ENCODE measurements around the gene MTF2.

DNA sequence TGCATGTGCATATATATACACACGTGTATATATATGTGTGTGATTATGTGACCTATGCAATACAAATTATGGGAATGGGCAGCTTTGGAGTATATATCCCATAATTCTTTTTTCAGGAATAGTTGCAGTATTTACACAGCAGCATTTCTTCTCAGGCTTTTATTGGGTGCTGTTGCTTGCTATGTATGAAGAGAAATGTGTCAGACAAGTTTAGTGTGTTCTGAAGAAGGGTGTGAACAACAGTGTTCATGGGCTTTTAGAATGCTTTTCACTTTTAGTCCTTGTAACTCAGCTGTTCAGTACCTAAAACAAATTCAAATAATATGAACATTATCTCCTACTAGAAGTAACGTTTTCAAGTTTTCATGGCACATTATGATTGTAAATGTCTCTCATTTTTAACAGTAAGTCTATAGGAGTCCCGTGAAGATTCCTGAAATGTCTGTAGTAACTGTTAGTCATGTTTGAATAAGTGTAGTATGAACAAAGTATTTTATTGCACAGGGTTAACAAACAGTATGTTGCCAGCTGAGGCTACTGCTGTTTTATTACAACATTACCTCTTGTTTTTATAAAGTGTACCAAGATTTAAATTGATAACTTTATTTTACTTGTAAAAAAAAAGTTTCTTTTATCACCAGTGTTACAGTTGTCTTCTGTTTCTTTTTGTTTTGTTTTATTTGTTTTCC, 58.7 kb downstream of the MTF2 start:
- no peak for TF ChIP-seq POLR2A (IDR thresholded peaks at IDR 0.05)
- TF ChIP-seq, protein P1, sequence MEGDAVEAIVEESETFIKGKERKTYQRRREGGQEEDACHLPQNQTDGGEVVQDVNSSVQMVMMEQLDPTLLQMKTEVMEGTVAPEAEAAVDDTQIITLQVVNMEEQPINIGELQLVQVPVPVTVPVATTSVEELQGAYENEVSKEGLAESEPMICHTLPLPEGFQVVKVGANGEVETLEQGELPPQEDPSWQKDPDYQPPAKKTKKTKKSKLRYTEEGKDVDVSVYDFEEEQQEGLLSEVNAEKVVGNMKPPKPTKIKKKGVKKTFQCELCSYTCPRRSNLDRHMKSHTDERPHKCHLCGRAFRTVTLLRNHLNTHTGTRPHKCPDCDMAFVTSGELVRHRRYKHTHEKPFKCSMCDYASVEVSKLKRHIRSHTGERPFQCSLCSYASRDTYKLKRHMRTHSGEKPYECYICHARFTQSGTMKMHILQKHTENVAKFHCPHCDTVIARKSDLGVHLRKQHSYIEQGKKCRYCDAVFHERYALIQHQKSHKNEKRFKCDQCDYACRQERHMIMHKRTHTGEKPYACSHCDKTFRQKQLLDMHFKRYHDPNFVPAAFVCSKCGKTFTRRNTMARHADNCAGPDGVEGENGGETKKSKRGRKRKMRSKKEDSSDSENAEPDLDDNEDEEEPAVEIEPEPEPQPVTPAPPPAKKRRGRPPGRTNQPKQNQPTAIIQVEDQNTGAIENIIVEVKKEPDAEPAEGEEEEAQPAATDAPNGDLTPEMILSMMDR (IDR thresholded peaks at IDR 0.05), result no peak

All from body of pancreas (tissue), 4 donors.